ENCODE data around the gene MPO.

Gene MPO

GRCh38 chr17:58316260-58316960, 35.7 kb upstream of the MPO start:
- no peak overlapping the region for H3K9ac ChIP-seq (ENCODE audit: low read length)
- H3K27ac ChIP-seq (ENCODE audit: low read depth, low read length) = no peak overlapping the region
- H3K4me3 ChIP-seq (ENCODE audit: low read length) = no peak overlapping the region
- no peaks in the 10 kb centered on the region for H3K27me3 ChIP-seq (ENCODE audit: insufficient read depth, low read length, poor library complexity)
- no peak for DNase-seq
- H3K36me3 ChIP-seq (ENCODE audit: control insufficient read depth, insufficient read depth, low read length) = no peaks in the 10 kb centered on the region
- no peak overlapping the region for H3K4ac ChIP-seq (ENCODE audit: low read depth, low read length)
- WGBS (ENCODE audit: extremely low coverage, insufficient coverage, low lambda C conversion rate) = no CpG with 5 or more reads among the region's 8 CpGs
- H2BK120ac ChIP-seq (ENCODE audit: low read depth, low read length) = no peak overlapping the region
- H2BK15ac ChIP-seq (replicated peaks; ENCODE audit: low read depth) = no peak overlapping the region
- no peak overlapping the region for H2BK5ac ChIP-seq (ENCODE audit: low read length)
- H3K18ac ChIP-seq (ENCODE audit: low read length) = no peak overlapping the region
- no peak overlapping the region for H2AK5ac ChIP-seq (ENCODE audit: low read length)
- no peak overlapping the region for H3K23ac ChIP-seq (ENCODE audit: low read length)
- no peaks in the 10 kb centered on the region for H3K79me1 ChIP-seq (ENCODE audit: low read length)
- H4K8ac ChIP-seq (ENCODE audit: low read depth, low read length) = no peak overlapping the region
- no peaks in the 10 kb centered on the region for H3K79me2 ChIP-seq (ENCODE audit: control insufficient read depth, insufficient read depth, low read length)
- no peaks in the 10 kb centered on the region for H3K4me1 ChIP-seq (ENCODE audit: control insufficient read depth, low read depth, low read length)
- H3K56ac ChIP-seq (ENCODE audit: low read length) = no peak overlapping the region
- no peak overlapping the region for H3K4me2 ChIP-seq (ENCODE audit: low read length)
- H4K5ac ChIP-seq (ENCODE audit: low read length) = no peak overlapping the region

GRCh38 chr17:58315750-58316149, 35.0 kb upstream of the MPO start:
- H3K4me3 ChIP-seq (ENCODE audit: low read length) = no peak overlapping the region
- no peaks in the 10 kb centered on the region for H3K36me3 ChIP-seq (ENCODE audit: control insufficient read depth, insufficient read depth, low read length)
- no peak overlapping the region for H4K5ac ChIP-seq (ENCODE audit: low read length)
- H2BK120ac ChIP-seq (ENCODE audit: low read depth, low read length) = no peak overlapping the region
- H2AK5ac ChIP-seq (ENCODE audit: low read length) = no peak overlapping the region
- no peak overlapping the region for H2BK5ac ChIP-seq (ENCODE audit: low read length)
- H3K4me2 ChIP-seq (ENCODE audit: low read length) = no peak overlapping the region
- no peak overlapping the region for H3K18ac ChIP-seq (ENCODE audit: low read length)
- no peak for DNase-seq
- H3K27ac ChIP-seq (ENCODE audit: low read depth, low read length) = no peak overlapping the region
- H3K4ac ChIP-seq (ENCODE audit: low read depth, low read length) = no peak overlapping the region
- no peak overlapping the region for H3K23ac ChIP-seq (ENCODE audit: low read length)
- H3K9ac ChIP-seq (ENCODE audit: low read length) = no peak overlapping the region
- no peak overlapping the region for H3K56ac ChIP-seq (ENCODE audit: low read length)
- no peaks in the 10 kb centered on the region for H3K79me1 ChIP-seq (ENCODE audit: low read length)
- H4K8ac ChIP-seq (ENCODE audit: low read depth, low read length) = no peak overlapping the region
- H2BK15ac ChIP-seq (replicated peaks; ENCODE audit: low read depth) = no peak overlapping the region
- H3K4me1 ChIP-seq (ENCODE audit: control insufficient read depth, low read depth, low read length) = no peaks in the 10 kb centered on the region
- H3K79me2 ChIP-seq (ENCODE audit: control insufficient read depth, insufficient read depth, low read length) = no peaks in the 10 kb centered on the region
- H3K27me3 ChIP-seq (ENCODE audit: insufficient read depth, low read length, poor library complexity) = no peaks in the 10 kb centered on the region
- no CpG with 5 or more reads among the region's 4 CpGs for WGBS (ENCODE audit: extremely low coverage, insufficient coverage, low lambda C conversion rate)

GRCh38 chr17:58315281-58315711, 34.6 kb upstream of the MPO start:
- H2BK15ac ChIP-seq (replicated peaks; ENCODE audit: low read depth) = no peak overlapping the region
- H3K23ac ChIP-seq (ENCODE audit: low read length) = no peak overlapping the region
- no peak overlapping the region for H3K56ac ChIP-seq (ENCODE audit: low read length)
- DNase-seq = no peak
- H3K18ac ChIP-seq (ENCODE audit: low read length) = no peak overlapping the region
- no peak overlapping the region for H3K27ac ChIP-seq (ENCODE audit: low read depth, low read length)
- H3K4me2 ChIP-seq (ENCODE audit: low read length) = no peak overlapping the region
- H4K8ac ChIP-seq (ENCODE audit: low read depth, low read length) = no peak overlapping the region
- no peaks in the 10 kb centered on the region for H3K4me1 ChIP-seq (ENCODE audit: control insufficient read depth, low read depth, low read length)
- H2BK120ac ChIP-seq (ENCODE audit: low read depth, low read length) = no peak overlapping the region
- H4K5ac ChIP-seq (ENCODE audit: low read length) = no peak overlapping the region
- no peaks in the 10 kb centered on the region for H3K36me3 ChIP-seq (ENCODE audit: control insufficient read depth, insufficient read depth, low read length)
- H3K79me2 ChIP-seq (ENCODE audit: control insufficient read depth, insufficient read depth, low read length) = no peaks in the 10 kb centered on the region
- no CpG with 5 or more reads among the region's 6 CpGs for WGBS (ENCODE audit: extremely low coverage, insufficient coverage, low lambda C conversion rate)
- no peaks in the 10 kb centered on the region for H3K27me3 ChIP-seq (ENCODE audit: insufficient read depth, low read length, poor library complexity)
- H3K4ac ChIP-seq (ENCODE audit: low read depth, low read length) = no peak overlapping the region
- H2BK5ac ChIP-seq (ENCODE audit: low read length) = no peak overlapping the region
- no peaks in the 10 kb centered on the region for H3K79me1 ChIP-seq (ENCODE audit: low read length)
- no peak overlapping the region for H3K4me3 ChIP-seq (ENCODE audit: low read length)
- H2AK5ac ChIP-seq (ENCODE audit: low read length) = no peak overlapping the region
- H3K9ac ChIP-seq (ENCODE audit: low read length) = no peak overlapping the region

GRCh38 chr17:58314706-58315015, 33.9 kb upstream of the MPO start:
- DNase-seq = no peak
- Histone ChIP-seq H3K79me2 (ENCODE audit: control insufficient read depth, insufficient read depth, low read length) (no peaks in the 10 kb centered on the region), H3K9ac (ENCODE audit: low read length) (no peak overlapping the region), H3K27me3 (ENCODE audit: insufficient read depth, low read length, poor library complexity) (no peaks in the 10 kb centered on the region), H3K4me2 (ENCODE audit: low read length) (no peak overlapping the region), H4K5ac (ENCODE audit: low read length) (no peak overlapping the region), H3K4me1 (ENCODE audit: control insufficient read depth, low read depth, low read length) (no peaks in the 10 kb centered on the region), H3K27ac (ENCODE audit: low read depth, low read length) (no peak overlapping the region), H4K8ac (ENCODE audit: low read depth, low read length) (no peak overlapping the region), H3K56ac (ENCODE audit: low read length) (no peak overlapping the region), H3K36me3 (ENCODE audit: control insufficient read depth, insufficient read depth, low read length) (no peaks in the 10 kb centered on the region), H2BK5ac (ENCODE audit: low read length) (no peak overlapping the region), H2AK5ac (ENCODE audit: low read length) (no peak overlapping the region), H2BK15ac (replicated peaks; ENCODE audit: low read depth) (no peak overlapping the region), H3K4ac (ENCODE audit: low read depth, low read length) (no peak overlapping the region), H3K79me1 (ENCODE audit: low read length) (no peaks in the 10 kb centered on the region), H3K4me3 (ENCODE audit: low read length) (no peak overlapping the region), H3K18ac (ENCODE audit: low read length) (no peak overlapping the region), H3K23ac (ENCODE audit: low read length) (no peak overlapping the region), H2BK120ac (ENCODE audit: low read depth, low read length) (no peak overlapping the region)
- no CpG with 5 or more reads among the region's 6 CpGs for WGBS (ENCODE audit: extremely low coverage, insufficient coverage, low lambda C conversion rate)

- no peak overlapping the region for H3K56ac ChIP-seq (ENCODE audit: low read length)
- H3K27ac ChIP-seq (ENCODE audit: low read depth, low read length) = no peak overlapping the region
- H2BK120ac ChIP-seq (ENCODE audit: low read depth, low read length) = no peak overlapping the region
- no peak overlapping the region for H2BK15ac ChIP-seq (replicated peaks; ENCODE audit: low read depth)
- DNase-seq = no peak
- H3K4ac ChIP-seq (ENCODE audit: low read depth, low read length) = no peak overlapping the region
- no peak overlapping the region for H2AK5ac ChIP-seq (ENCODE audit: low read length)
- no peaks in the 10 kb centered on the region for H3K79me1 ChIP-seq (ENCODE audit: low read length)
- peak overlapping the region; percentile 45 for H3K23ac ChIP-seq (ENCODE audit: low read length)
- WGBS (ENCODE audit: extremely low coverage, insufficient coverage, low lambda C conversion rate) = no CpG with 5 or more reads among the region's 7 CpGs
- no peak overlapping the region for H3K9ac ChIP-seq (ENCODE audit: low read length)
- H3K36me3 ChIP-seq (ENCODE audit: control insufficient read depth, insufficient read depth, low read length) = no peaks in the 10 kb centered on the region
- no peaks in the 10 kb centered on the region for H3K27me3 ChIP-seq (ENCODE audit: insufficient read depth, low read length, poor library complexity)
- H4K8ac ChIP-seq (ENCODE audit: low read depth, low read length) = no peak overlapping the region
- H3K4me3 ChIP-seq (ENCODE audit: low read length) = no peak overlapping the region
- H3K4me1 ChIP-seq (ENCODE audit: control insufficient read depth, low read depth, low read length) = no peaks in the 10 kb centered on the region
- no peak overlapping the region for H4K5ac ChIP-seq (ENCODE audit: low read length)
- no peak overlapping the region for H3K18ac ChIP-seq (ENCODE audit: low read length)
- no peak overlapping the region for H2BK5ac ChIP-seq (ENCODE audit: low read length)
- no peaks in the 10 kb centered on the region for H3K79me2 ChIP-seq (ENCODE audit: control insufficient read depth, insufficient read depth, low read length)
- no peak overlapping the region for H3K4me2 ChIP-seq (ENCODE audit: low read length)
Measured at GRCh38 chr17:58313815-58314705, 33.3 kb upstream of the MPO start.
